Osteoblast (primary cell): ENCODE measurements around the gene EPHA6. TPM values are rescaled to one million over a fixed set of nuclear protein-coding genes. Genes with fewer than 3 reads are reported as not detected.

ENCODE experiments used
- DNase-seq: peaks from one replicate; pipeline ENCODE4 v3.0.0; 2011; ENCODE audit warnings: low spot score, mixed read lengths; ENCODE audit not compliant: insufficient read length; ENCODE audit errors: missing footprints
- H2AFZ ChIP-seq: 2 replicates; pipeline ENCODE4 v1.6.0; 2011; ENCODE audit warnings: mild to moderate bottlenecking, low read length
- H3K27ac ChIP-seq: 2 replicates; pipeline ENCODE4 v1.5.1; 2011; ENCODE audit warnings: mild to moderate bottlenecking, low read depth, low read length, moderate library complexity
- H3K27me3 ChIP-seq: 2 replicates; pipeline ENCODE4 v1.6.0; 2012; ENCODE audit warnings: mild to moderate bottlenecking, control low read depth, inconsistent platforms, low read length, moderate library complexity; ENCODE audit not compliant: insufficient read depth
- H3K36me3 ChIP-seq: 2 replicates; pipeline ENCODE4 v1.5.1; 2011; ENCODE audit warnings: mild to moderate bottlenecking, low read length, control low read depth, moderate library complexity; ENCODE audit not compliant: insufficient read depth
- H3K4me1 ChIP-seq: 2 replicates; pipeline ENCODE4 v1.5.1; 2011; ENCODE audit warnings: mild to moderate bottlenecking, low read length, control low read depth, moderate library complexity; ENCODE audit not compliant: insufficient read depth
- H3K4me2 ChIP-seq: 2 replicates; pipeline ENCODE4 v1.6.0; 2011; ENCODE audit warnings: mild to moderate bottlenecking, low read length; ENCODE audit not compliant: insufficient read depth
- H3K4me3 ChIP-seq: fragments of 200-600 bp; sonication (generic); 3 replicates; pipeline ENCODE4 v1.5.1; 2012; ENCODE audit warnings: mild to moderate bottlenecking, low read length, inconsistent platforms; ENCODE audit not compliant: insufficient read depth
- H3K79me2 ChIP-seq: 2 replicates; pipeline ENCODE4 v1.6.0; 2012; ENCODE audit warnings: mild to moderate bottlenecking, low read length, control low read depth, inconsistent platforms; ENCODE audit not compliant: insufficient read depth
- H3K9me3 ChIP-seq: 2 replicates; pipeline ENCODE4 v1.5.1; 2011; ENCODE audit warnings: low read depth, low read length, control low read depth
- H4K20me1 ChIP-seq: 2 replicates; pipeline ENCODE4 v1.6.0; 2012; ENCODE audit warnings: mild to moderate bottlenecking, low read length, control low read depth; ENCODE audit not compliant: insufficient read depth
- total RNA-seq: library from RNA; depleted of rRNA; stranded (reverse); fragments of >200 nt; gene quantifications from 2 replicates; pipeline ENCODE4 v1.2.3, GENCODE V29; 2012
- TF ChIP-seq, protein P1 (sequence below): IDR thresholded peaks from 2 replicates; pipeline ENCODE4 v1.5.1; 2011; ENCODE audit warnings: mild to moderate bottlenecking, low read depth, low read length, moderate library complexity; ENCODE audit errors: extremely low read depth

Gene EPHA6
- total RNA-seq, 1 donor: not detected

DNA sequence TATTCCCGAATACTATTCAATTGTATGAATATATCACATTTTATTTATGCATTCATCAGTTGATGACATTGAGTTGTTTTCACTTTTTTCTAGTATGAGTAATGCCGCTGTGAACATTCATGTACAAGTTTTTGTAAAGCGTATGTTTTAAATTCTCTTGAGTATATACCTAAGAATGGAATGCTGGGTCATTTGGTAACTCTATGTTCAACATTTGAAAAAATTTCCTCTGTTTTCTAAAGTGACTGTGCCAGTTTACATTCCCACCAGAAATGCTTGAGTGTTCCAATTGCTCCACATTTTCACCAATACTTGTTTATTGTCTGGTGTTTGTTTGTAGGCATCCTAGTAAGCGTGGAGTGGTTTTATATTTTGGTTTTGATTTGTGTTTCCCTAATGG, 144.5 kb downstream of the EPHA6 start:
- H3K9me3 ChIP-seq: no peaks in the 10 kb centered on the region
- H3K36me3 ChIP-seq: no peaks in the 10 kb centered on the region
- no peaks in the 10 kb centered on the region for H3K27me3 ChIP-seq
- no peak overlapping the region for H3K27ac ChIP-seq
- H4K20me1 ChIP-seq: no peaks in the 10 kb centered on the region
- H3K79me2 ChIP-seq: no peaks in the 10 kb centered on the region
- no peak for DNase-seq
- no peak overlapping the region for H3K4me3 ChIP-seq
- TF ChIP-seq, protein P1, sequence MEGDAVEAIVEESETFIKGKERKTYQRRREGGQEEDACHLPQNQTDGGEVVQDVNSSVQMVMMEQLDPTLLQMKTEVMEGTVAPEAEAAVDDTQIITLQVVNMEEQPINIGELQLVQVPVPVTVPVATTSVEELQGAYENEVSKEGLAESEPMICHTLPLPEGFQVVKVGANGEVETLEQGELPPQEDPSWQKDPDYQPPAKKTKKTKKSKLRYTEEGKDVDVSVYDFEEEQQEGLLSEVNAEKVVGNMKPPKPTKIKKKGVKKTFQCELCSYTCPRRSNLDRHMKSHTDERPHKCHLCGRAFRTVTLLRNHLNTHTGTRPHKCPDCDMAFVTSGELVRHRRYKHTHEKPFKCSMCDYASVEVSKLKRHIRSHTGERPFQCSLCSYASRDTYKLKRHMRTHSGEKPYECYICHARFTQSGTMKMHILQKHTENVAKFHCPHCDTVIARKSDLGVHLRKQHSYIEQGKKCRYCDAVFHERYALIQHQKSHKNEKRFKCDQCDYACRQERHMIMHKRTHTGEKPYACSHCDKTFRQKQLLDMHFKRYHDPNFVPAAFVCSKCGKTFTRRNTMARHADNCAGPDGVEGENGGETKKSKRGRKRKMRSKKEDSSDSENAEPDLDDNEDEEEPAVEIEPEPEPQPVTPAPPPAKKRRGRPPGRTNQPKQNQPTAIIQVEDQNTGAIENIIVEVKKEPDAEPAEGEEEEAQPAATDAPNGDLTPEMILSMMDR: no peak
- no peak overlapping the region for H2AFZ ChIP-seq
- no peaks in the 10 kb centered on the region for H3K4me1 ChIP-seq
- H3K4me2 ChIP-seq: no peak overlapping the region

GRCh38 chr3:96959474-96959873, 145.1 kb downstream of the EPHA6 start:
- H3K27me3 ChIP-seq: no peaks in the 10 kb centered on the region
- no peaks in the 10 kb centered on the region for H4K20me1 ChIP-seq
- H3K9me3 ChIP-seq: no peaks in the 10 kb centered on the region
- TF ChIP-seq, protein P1: no peak
- H3K4me3 ChIP-seq: no peak overlapping the region
- no peak overlapping the region for H2AFZ ChIP-seq
- no peak for DNase-seq
- no peak overlapping the region for H3K4me2 ChIP-seq
- no peaks in the 10 kb centered on the region for H3K36me3 ChIP-seq
- no peaks in the 10 kb centered on the region for H3K4me1 ChIP-seq
- no peak overlapping the region for H3K27ac ChIP-seq
- H3K79me2 ChIP-seq: no peaks in the 10 kb centered on the region

DNA sequence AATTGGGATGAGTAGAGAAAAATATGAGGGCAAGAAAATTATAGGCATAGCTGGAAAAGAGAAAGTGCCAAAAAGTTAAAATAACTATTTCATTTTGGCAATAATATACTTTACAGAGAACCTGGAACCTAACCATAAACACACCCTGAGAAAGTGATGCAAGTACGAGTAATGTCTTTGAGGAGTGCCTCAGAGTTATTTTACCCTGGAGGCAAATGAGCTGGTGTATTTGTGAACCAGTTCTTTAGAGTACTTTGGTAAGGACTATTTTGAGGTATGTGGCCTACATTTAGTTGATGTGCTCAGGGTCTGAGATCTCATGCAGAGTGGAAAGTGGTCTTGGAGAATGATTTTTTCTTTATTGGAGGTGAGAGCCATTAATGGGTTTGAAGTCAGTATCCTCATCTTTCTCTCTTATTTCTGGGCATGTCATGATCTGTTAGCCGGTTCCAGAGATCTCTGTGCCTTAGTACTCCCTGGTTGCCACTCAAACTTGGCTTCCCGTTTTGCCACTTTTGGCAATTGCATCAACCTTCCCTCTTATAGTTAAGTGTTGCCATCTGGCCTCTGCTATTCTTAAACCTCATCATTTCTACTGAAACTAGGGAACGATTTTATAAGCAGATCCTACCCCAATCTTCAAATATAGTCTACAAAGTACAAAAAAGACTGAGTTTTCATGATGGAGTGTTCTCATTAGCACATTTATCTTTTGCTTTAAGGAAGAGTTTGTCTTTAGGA, 145.7 kb downstream of the EPHA6 start:
- H4K20me1 ChIP-seq: no peaks in the 10 kb centered on the region
- H3K9me3 ChIP-seq: no peaks in the 10 kb centered on the region
- no peak overlapping the region for H3K27ac ChIP-seq
- no peaks in the 10 kb centered on the region for H3K79me2 ChIP-seq
- DNase-seq: no peak
- no peaks in the 10 kb centered on the region for H3K4me1 ChIP-seq
- H3K4me2 ChIP-seq: no peak overlapping the region
- TF ChIP-seq, protein P1: no peak
- H3K4me3 ChIP-seq: no peak overlapping the region
- no peak overlapping the region for H2AFZ ChIP-seq
- H3K27me3 ChIP-seq: no peaks in the 10 kb centered on the region
- no peaks in the 10 kb centered on the region for H3K36me3 ChIP-seq

DNA sequence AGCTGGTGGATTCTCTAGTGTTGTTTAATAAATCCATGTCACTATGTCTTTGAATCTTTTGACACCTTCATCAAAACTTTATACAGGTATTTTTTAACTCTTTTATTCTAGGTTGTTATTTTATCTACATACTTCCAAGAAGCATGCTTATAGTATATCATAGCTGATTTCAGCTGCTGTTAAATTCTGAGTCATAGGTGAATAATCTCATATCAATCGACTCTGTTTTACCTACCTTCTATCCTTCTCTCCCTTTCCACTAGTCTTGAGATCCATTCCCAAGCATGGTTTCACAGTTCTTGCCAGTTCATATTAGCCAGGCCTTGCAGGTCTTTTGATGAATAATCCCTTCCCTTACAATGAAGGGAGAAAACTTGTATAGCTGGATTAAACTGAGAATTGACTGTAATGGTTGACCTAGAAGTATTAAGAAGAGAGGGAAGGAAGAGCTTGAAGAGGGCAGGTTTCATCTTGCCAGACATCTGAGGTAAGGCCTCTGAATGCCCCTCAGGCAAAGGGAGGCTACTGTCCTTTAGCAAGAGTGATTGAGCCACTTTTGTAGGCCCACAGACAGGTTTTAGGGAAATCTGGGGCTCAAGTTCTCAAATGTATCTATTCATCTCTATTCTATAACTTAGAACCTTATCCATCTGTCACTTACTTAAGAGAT, 146.4 kb downstream of the EPHA6 start:
- no peaks in the 10 kb centered on the region for H3K36me3 ChIP-seq
- H2AFZ ChIP-seq: no peak overlapping the region
- TF ChIP-seq, protein P1: no peak
- no peaks in the 10 kb centered on the region for H3K4me1 ChIP-seq
- H3K27me3 ChIP-seq: no peaks in the 10 kb centered on the region
- H3K79me2 ChIP-seq: no peaks in the 10 kb centered on the region
- no peak overlapping the region for H3K27ac ChIP-seq
- H3K4me3 ChIP-seq: no peak overlapping the region
- DNase-seq: no peak
- no peaks in the 10 kb centered on the region for H4K20me1 ChIP-seq
- no peak overlapping the region for H3K4me2 ChIP-seq
- H3K9me3 ChIP-seq: no peaks in the 10 kb centered on the region
